Activated T-cell treated with anti-CD3 and anti-CD28 coated beads, Interleukin-2, amount 50 U/mL, for 1 hour (primary cell): ENCODE data around the gene LGI4.
"Not testable (repeated sequence)": the region's sequence is repeated elsewhere in the genome, so short reads cannot be mapped to it uniquely, and the experiment has no call there.

Experiments
- DNase-seq: peaks from one replicate; pipeline ENCODE4 v3.0.0-alpha.2; 2020

LGI4 gene

GRCh38 chr19:35141837-35142605, 7.2 kb upstream of the LGI4 start:
- DNase-seq: no peak

GRCh38 chr19:35140962-35141836, 6.3 kb upstream of the LGI4 start:
- DNase-seq: peak; percentile 97

- DNase-seq: no peak
These were observed 5.5 kb upstream of the LGI4 start for GRCh38 chr19:35140207-35140961.

GRCh38 chr19:35138305-35138892, 3.5 kb upstream of the LGI4 start, which contains the start of gene FXYD1:
FXYD1 (plus strand) TSS chr19:35138824; CDS start chr19:35140080, 1,256 bp downstream.
- no peak for DNase-seq

GRCh38 chr19:35136977-35137702, 2.3 kb upstream of the LGI4 start:
- no peak for DNase-seq

GRCh38 chr19:35136231-35136630, 1.4 kb upstream of the LGI4 start:
- DNase-seq: no peak

GRCh38 chr19:35135389-35135909, 590 bp upstream of the LGI4 start:
- peak; percentile 71 for DNase-seq

GRCh38 chr19:35133826-35134225, 1.0 kb downstream of the LGI4 start:
- no peak for DNase-seq

GRCh38 chr19:35132254-35132653, 2.6 kb downstream of the LGI4 start:
- no peak for DNase-seq

- DNase-seq: no peak
These were observed 3.8 kb downstream of the LGI4 start for GRCh38 chr19:35130761-35131720.

GRCh38 chr19:35129724-35130274, 5.1 kb downstream of the LGI4 start:
- DNase-seq: not testable (repeated sequence)

GRCh38 chr19:35128398-35129057, 6.3 kb downstream of the LGI4 start:
- no peak for DNase-seq

- DNase-seq: no peak
These were observed 7.0 kb downstream of the LGI4 start for GRCh38 chr19:35127871-35128270.

GRCh38 chr19:35126624-35126959, 8.3 kb downstream of the LGI4 start:
- DNase-seq: no peak

- no peak for DNase-seq
These were observed 8.9 kb downstream of the LGI4 start for GRCh38 chr19:35125749-35126623.

- no peak for DNase-seq
These were observed 9.6 kb downstream of the LGI4 start for GRCh38 chr19:35125270-35125717.

- DNase-seq: peak; percentile 86
These were observed 10.5 kb downstream of the LGI4 start for GRCh38 chr19:35124098-35125060.
